ENCODE results near the gene MEGF9. TPM values are rescaled to one million over a fixed set of nuclear protein-coding genes. Genes with fewer than 3 reads are reported as not detected.
"Not testable (repeated sequence)": the region's sequence is repeated elsewhere in the genome, so short reads cannot be mapped to it uniquely, and the experiment has no call there.

Gene MEGF9
- 8.7 and 9.7 TPM in 2 replicates for total RNA-seq

DNA sequence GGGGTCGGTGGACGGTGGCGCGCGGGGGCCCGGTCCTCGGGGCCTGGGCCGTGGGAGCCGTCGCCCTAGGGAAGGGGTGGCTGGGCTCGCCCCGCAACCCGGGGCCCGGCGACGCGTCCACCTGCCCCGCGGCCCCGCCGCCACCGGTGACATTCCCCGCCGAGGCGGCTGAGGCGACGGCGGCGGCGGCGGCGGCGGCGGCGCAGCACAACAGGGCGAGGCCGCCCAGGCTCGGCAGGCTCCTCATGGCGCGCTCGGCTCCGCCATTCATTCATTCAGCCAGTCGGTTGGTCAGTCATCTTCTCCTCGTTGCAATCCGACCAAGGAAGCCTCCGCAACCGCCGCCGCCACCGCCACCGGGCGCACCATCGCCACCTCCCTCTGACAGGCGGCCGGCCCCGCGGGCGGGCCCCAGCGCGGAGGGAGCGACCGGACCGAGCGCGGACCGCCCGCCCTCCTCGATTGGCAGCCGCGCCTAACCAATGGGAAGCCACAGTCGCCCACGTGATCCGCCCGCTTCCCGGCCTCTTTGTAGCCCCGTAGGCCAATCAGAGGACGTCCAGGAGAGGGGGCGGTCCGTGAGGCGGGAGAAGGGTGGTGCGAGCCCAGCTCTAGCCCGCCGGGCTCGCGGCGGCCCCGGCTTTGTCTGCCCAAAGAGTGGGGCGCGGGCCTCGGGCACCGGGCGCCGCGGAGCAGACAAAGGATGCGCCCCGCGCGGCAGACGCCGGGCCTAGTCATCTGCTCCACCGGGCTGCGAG, at the start of gene MEGF9:
MEGF9 (minus strand) TSS at position 383 of the 758 bp plus-strand sequence; CDS start at position 271, 112 bp downstream.
- peak; percentile 98 for DNase-seq

DNA sequence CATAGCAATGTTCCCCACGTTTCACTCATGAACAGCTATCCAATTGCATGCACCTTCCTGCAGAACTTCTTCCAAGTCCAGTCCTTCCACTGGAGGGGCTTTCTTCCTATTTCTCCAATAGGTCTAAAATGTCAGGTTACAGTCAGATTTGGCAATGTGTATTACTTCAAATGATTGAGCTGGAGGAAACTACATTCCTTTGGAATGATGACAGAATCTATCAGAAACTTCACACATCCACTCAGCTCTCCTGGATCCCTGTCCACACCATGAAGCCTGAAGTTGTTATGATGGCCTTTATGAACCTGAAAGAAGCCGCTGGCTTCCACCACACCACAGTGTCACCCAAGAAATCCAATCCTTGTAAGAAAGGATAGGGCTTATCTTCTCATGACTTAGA, 46.7 kb upstream of the MEGF9 start:
- no peak for DNase-seq

DNA sequence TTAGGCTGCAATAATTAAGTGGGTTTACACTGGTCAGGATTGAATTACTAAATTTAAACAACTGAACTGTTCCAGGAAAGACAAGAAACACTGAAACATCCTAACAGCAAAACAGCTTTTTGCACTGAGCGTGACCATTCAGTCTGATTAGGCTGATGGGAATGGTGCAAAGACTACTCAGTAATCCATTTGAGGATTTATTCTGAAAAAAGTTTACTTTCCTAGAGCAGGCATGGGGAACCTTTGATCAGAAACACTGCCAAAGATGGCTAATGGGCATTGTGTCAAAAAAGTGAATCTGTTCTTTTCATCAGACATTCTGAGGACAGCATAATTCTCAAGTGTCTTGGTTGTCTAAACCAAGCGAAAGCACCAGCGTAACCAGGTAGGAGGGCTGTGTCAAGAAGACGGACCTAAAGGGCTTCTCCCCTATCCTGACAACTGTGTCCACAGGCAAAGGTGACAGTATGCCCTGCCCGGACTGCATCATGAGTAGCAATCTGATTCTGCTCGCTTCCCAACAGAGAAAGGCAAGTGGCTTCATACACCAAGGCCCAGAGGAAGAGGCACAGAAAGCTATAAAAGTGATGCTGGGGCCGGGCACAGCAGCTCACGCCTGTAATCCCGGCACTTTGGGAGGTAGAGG, 45.6 kb upstream of the MEGF9 start:
- no peak for DNase-seq

DNA sequence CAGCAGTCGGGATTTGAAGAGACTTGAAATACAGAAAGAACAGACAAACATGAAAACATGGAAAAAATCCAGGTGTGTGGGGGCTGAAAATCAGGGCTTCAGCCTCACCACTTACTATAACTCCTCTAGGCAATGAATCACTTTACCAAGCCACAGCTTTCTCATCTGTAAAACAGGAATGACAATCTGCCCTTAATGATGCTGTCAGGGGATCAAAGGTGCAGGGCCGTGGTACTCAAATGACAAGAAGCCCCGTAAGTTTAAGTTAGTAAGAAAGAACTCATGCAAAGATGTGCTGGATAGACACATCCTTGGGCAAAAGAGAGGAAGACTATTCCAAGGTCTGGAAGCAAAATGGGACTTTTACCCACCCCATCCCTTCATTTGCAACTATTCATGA, 44.3 kb upstream of the MEGF9 start:
- DNase-seq, result no peak

- DNase-seq, result no peak
Measured at GRCh38 chr9:120757026-120757913, 43.0 kb upstream of the MEGF9 start.

DNA sequence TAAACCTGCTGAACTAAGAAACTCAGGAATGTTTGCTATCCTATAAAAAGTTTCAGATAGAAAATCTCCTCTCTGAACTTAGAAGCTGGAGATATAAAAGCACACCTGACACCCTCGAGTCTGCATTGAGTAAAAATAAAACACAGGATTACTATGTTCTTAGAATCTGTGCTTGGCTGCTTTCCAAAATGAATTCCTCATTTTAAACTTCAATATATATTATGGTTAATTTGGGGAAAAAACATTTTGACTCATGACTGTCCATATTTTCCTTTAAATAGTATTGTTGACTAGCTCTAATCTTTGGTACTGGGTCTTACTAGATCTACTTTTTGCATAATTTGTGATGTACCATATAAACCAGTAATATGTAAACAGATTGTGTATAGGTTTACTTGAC, 42.3 kb upstream of the MEGF9 start:
- DNase-seq, result no peak

DNA sequence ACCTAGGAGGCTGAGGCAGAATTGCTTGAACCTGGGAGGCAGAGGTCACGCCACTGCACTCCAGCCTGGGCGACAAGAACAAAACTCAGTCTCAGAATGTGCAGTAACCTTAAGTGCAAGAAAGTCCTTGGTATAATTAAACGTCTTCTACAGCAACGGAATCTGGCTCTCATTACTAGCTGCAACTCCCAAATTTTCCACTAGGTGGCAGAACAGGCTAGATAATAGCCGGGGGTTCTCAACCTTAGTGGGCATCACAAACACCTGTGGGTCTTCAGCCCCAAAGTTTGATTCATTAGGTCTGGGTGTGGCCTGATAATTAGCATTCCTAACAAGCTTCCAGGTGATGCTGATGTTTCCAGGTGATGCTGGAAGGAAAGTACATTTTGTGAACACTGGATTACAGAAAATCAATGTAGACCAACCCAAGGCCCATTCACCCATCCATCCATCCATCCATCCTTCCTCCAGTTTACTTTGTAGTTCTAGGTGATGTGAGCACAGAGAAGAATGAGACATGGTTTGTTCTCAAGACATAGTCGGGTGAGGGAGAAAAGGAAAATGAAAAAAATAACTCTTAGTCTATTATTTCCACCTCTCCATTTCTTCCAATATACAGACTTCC, 41.7 kb upstream of the MEGF9 start:
- DNase-seq, result peak; percentile 78

DNA sequence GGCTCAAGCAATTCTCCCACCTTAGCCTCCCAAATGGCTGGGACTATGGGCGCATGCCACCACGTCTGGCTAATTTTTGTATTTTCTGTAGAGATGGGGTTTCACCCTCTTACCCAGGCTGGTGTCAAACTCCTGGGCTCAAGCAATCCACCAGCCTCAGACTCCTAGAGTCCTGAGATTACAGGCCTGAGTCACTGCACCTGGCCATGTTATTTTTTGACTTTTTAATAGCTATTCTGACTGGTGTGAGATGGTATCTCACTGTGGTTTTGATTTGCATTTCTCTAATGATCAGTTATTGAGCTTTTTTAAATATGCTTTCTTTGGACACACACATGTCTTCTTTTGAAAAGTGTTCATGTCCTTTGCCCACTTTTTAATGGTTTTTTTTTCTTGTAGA, 40.8 kb upstream of the MEGF9 start:
- no peak for DNase-seq

DNA sequence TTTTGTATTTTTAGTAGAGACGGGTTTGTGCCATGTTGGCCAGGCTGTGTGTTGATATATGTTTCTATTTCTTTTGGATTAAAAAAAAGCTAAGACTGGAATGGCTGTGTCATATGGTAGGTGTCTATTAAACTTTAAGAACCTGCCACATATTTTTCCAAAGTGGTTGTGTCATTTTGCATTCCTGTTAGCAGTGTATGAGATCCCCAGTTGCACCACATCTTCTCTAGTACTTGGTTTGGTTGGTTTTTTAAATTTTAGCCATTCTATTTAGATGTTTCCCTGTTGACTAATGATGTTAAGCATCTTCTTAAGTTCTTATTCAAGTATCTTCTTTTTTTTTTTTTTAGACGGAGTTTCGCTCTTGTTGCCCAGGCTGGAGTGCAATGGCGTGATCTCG, 36.2 kb upstream of the MEGF9 start:
- DNase-seq, result no peak

DNA sequence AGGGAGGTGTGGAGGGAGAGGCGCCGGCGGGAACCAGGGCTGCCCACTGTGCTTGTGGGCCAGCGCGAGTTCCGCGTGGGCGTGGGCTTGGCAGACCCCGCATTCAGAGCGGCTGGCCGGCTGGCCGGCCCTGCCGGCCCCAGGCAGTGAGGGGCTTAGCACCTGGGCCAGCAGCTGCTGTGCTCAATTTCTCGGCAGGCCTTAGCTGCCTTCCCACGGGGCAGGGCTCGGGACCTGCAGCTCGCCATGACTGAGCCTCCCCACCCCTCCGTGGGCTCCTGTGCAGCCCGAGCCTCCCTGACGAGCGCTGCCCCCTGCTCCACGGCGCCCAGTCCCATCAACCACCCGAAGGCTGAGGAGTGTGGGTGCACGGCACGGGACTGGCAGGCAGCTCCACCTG, 32.1 kb upstream of the MEGF9 start:
- DNase-seq, result not testable (repeated sequence)

- DNase-seq, result no peak
Measured at GRCh38 chr9:120745278-120745677, 31.0 kb upstream of the MEGF9 start.

- peak; percentile 70 for DNase-seq
Measured at GRCh38 chr9:120742951-120743416, 28.7 kb upstream of the MEGF9 start.

DNA sequence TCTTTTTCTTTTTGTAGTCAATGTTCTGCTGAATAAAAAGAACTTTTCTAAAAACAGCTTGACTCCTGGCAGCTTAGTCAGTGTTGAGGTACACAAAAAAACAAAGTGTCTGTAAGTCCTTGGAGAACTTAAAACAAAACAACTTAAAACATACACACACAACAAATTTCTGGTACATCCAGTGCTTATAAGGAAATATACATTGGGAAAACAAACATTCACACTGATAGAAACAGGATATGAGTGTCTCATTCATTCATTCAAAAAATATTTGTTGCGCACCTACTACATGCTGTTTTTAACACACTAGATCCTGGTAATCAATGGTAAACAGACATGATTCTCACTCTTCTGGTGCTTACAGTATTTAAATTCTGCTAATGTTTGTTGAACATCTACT, 27.4 kb upstream of the MEGF9 start:
- DNase-seq, result peak; percentile 28

DNA sequence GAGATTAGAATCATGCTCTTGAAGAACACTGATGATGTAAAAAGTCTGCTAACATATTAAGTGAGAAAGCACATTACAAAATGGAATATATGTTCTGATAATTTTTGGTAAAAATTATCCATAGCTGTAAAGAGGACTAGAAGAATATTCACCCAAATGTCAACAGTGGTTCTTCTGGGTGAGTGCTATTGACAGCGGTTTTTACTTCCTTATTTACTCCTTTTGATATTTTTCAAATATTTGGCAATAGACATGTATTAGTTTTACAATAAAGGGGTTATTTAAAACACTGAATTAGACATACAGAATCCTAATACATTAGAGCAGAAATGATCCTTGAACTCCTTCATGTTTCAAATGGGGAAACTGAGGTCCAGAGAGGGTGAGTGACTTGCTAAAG, 26.9 kb upstream of the MEGF9 start:
- no peak for DNase-seq

GRCh38 chr9:120740132-120740531, 25.9 kb upstream of the MEGF9 start:
- peak; percentile 67 for DNase-seq

DNA sequence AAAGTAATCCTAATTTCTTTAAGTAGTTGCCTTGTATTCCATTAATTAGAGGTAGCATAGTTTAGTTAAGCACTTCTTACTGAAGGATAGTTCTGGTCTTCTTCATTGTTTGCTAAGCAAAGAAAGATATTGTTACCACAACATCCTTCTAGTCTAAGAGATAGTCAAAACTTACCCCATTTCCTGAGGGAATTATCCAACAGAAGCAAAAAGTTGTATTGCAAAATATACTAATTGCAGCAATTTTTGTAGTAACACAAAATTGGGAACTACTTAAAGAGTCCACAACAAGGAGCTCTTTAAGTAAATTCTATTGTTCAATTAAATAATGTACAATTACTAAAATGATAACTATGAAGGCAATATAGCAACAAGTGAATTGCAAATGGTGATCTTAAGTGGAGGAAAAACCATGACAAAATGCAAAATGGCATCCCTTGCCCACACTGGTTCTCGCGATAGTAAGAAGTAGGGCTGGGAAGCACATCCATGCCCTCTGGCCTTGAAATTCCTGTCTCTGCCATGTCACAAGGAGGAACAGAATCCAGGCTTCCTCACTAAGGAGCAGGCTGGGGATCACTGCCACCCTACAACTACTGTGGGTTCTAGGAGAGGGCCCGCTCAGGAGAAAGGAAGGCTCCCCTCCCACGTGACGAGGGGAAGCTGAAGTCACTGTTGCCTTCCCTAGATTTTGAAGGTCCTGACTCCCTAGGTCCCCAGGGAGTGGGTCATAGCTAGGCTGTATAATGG, 23.3 kb upstream of the MEGF9 start:
- DNase-seq, result no peak

GRCh38 chr9:120736881-120737280, 22.6 kb upstream of the MEGF9 start:
- no peak for DNase-seq

DNA sequence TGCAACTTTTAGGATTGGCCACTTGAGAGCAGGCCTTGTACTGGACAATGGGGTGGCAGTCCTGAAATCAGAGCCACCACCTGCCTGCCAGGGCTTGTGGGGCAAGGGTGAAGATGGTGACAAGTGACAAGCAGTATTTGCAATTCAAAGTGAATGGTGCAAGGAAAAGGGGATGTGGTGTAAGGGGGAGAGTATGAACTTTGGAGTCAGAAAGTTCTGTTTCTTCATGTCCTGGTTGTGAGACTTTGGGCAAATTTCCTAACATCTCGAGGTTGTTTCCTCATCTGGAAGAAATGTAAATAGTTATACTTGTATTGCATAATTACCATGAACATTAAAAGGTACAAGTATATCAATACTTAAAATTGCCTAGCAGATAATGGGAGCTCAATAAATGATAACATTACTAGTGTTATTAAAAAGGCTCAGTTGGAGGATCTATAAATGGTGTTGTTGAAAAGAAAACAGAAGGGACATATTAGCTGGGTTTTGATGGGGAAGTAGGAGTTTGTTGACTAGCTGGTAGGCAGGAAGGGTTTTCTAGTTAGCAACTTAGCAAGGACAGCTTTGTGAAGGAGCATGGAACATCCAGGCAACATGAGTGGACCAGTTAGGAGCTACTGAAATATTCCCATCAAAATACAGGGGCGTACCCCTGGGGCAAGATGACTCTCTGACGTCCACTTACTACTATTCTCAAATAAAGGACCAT, 21.3 kb upstream of the MEGF9 start:
- no peak for DNase-seq

GRCh38 chr9:120734607-120735410, 20.5 kb upstream of the MEGF9 start:
- peak; percentile 80 for DNase-seq

DNA sequence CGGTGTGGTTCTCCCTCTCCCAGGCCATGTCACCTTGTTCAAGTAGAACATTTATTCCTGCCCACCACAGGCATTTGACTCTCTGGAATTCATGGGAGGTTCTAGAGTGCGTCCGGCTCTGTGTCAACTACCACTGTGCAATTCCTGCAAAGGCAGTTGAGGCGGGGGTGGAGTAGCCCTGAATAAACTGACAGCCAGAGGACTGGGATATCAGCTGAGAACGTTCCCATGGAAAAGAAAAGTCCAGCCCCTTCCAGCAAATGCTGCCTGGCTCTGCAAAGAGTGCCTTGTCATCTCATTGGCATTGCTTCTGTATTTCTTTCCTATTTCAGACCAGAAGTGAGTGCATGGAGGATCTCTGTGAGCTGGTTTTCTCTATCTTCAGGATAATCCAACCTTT, 18.9 kb upstream of the MEGF9 start:
- no peak for DNase-seq

All from dermis blood vessel endothelial cell (primary cell).